ENCODE results near the gene LIAS. TPM values are rescaled to one million over a fixed set of nuclear protein-coding genes. Genes with fewer than 3 reads are reported as not detected.
A peak's percentile ranks its signal among the peaks of the same experiment; 100 is the strongest.
"Not testable (repeated sequence)": the region's sequence is repeated elsewhere in the genome, so short reads cannot be mapped to it uniquely, and the experiment has no call there.

Gene LIAS
- 23.0 and 28.6 TPM in 2 replicates for polyA plus RNA-seq (2014; cell fraction: cytosol; rRNA removed)
- polyA plus RNA-seq (2014; cell fraction: nucleus; rRNA removed) = 17.0 and 17.1 TPM in 2 replicates

DNA sequence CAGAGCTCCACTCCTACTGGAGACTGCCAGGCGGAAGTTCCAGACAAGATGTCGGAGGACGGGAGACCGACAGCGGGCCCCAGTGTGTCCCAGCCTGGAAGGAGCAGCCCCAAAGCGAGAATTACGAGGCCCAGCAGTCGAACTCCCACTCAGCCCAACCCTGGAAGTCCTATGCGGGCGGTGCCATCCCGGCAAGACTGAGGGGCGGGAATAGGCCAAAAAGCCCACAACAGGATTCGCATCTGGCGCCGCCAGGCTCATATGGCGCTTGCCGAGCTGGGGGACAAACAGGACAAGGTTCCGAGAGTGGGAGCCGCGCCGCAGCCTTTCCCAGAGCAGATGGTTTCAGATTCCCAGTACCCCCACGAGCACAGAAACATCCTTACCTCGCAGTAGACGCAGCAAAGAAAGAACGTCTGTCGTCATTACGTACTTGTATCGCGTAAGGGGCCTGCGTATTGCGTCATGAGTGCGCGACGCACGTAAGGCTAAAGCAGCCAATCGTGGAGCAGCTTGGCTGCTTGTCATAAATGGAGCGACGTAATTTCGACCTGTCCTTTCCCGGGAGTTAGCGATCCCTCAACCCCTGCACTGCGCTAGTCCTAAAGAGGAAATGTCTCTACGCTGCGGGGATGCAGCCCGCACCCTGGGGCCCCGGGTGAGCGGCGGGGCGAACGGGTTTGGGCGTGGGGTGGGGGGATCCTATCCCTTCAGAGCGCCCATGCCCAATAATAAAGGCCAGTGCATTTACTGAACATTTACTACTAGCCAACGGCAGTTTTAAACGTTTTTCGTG, at the start of gene LIAS, which contains the start of gene RPL9:
Gene LIAS (plus strand): TSS at position 552 of the 796 bp plus-strand sequence. CDS start 62 bp downstream, at position 614.
Gene RPL9 (minus strand): TSS at position 418 of the 796 bp plus-strand sequence. CDS start 483 bp downstream, outside the sequence.
- DNase-seq (ENCODE audit: low spot score) = peak; percentile 98

DNA sequence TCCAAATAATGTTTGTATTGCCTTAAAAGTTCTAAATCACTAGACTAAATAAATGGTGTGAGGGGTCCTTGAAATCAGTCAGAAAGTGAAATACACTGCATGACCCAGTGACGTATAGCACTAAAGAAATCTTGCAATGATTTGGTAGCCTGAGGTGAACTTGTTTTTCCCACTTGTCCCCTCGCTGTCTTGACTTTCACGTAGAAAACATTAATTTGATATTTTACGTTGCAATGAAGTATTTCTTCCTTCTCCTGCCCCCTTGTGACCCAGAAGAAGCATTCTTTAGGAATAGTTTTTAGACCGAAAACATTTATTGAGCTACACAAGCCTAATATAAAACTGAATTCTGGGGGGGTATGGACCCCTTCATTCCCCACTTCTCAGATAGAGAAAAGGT, 48.4 kb upstream of the LIAS start:
- no peak for DNase-seq (ENCODE audit: low spot score)

DNA sequence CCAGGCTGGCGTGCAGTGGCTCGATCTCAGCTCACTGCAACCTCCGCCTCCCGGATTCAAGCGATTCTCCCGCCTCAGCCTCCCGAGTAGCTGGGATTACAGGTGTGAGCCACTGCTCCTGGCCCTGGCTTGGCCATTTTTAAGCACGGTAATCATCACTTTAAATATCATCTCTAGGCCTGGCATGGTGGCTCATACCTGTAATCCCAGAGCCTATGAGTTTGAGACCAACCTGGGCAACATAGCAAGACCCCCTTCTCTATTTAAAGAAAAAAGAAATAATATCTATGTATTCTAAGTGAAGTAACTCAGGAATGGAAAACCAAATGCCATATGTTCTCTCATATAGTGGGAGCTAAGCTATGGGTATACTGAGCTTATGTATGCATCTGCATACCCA, 47.3 kb upstream of the LIAS start:
- not testable (repeated sequence) for DNase-seq (ENCODE audit: low spot score)

DNA sequence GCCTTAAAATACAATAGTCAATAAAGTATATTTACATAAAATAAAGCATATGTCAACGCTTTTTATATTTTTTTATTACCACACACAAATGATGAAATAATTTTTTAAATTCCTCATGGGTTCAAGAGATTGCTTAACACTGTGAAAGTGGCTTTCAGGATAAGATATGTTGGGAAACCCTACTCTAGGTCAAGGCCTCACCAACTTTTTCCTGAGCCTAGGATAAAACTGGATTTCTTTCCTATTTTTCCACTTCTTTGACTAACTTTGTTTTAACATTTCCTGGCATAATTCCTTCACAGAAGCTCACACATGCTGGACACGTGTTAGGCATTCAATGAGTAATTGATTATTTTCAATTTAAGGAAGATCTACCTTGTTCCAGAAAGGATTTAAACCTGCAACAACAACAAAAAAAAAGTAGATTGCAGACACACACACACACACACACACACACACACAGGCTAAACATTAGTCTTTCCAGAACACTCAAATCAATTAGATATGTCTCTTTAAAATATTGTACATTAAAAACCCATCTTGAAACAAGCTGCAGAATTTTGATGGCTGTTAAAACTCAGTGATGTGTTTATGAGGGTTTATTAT, 43.1 kb upstream of the LIAS start:
- no peak for DNase-seq (ENCODE audit: low spot score)

DNA sequence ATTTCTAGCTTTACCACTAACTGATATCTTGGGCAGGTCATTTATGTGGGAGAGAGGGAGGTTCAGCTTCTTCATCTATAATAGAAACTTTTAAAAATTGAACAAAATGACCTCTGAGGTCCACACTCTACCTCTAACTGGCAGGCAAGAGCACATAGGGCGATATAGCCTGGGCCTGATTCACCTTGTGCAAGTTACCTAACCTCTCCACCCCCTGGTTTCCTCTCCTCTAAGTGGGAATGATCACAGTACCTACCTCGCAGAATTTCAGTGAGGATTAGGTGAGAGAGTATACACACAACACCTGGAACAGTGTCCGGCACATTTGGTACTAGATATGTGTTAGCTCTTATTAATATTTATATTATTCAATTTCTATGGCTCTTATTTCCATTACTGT, 36.6 kb upstream of the LIAS start:
- DNase-seq (ENCODE audit: low spot score) = no peak

DNA sequence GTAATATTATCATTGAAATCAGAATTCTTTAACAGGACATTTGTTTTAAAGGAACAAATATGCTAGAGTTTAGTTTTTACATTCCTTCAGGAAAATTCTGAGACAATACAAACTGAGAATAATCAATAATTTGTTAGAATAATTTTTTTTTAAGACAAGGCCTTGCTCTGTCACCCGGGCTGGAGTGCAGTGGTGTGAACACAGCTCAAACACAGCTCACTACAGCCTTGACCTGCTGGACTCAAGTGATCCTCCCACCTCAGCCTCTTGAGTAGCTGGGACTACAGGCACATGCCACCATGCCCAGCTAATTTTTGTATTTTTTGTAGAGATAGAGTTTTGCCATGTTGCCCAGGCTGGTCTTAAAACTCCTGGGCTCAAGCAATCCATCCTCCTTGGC, 33.6 kb upstream of the LIAS start:
- not testable (repeated sequence) for DNase-seq (ENCODE audit: low spot score)

DNA sequence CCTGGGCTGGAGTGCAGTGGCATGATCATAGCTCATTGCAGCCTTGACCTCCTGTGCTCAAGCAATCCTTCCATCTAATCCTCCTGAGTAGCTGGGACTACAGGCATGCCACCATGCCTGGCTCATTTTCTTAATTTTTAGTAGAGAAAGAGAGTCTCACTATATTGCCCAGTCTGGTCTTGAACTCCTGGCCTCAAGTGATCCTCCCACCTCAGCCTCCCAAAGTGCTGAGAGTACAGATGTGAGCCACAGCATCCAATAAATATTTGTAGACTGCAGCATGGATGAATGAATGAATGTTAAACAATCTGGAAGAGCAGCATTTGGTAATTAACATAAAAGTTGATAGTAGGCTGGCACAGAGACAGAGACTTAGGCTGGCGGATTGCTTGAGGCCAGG, 32.1 kb upstream of the LIAS start:
- no peak for DNase-seq (ENCODE audit: low spot score)

DNA sequence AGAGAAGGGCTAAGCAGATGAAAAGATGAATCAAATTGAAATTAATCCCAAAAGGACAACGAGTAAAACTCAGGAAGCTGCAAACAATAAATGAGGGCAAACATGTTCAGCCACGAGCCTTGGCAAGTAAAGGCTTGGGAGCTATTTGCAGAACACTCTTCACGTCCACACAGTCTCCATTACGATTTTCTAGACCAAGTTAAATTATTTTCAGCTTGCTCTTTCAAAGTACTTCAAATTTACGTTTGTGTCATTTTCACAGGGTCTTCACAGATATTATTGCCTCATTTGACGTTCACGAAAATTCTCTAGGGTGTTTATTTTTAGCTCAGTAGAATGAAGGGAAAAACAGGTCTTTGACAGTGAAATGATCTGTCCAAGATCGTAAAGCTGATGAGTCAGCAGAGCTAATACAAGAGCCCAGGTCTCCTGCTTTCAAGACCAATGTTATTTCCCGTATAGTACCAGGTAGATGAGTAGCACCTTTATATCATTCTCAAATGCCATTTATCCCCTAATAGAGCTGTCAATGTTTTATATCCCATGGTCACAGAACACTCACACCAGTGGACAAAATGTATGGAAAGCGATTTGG, 31.2 kb upstream of the LIAS start:
- DNase-seq (ENCODE audit: low spot score) = no peak

DNA sequence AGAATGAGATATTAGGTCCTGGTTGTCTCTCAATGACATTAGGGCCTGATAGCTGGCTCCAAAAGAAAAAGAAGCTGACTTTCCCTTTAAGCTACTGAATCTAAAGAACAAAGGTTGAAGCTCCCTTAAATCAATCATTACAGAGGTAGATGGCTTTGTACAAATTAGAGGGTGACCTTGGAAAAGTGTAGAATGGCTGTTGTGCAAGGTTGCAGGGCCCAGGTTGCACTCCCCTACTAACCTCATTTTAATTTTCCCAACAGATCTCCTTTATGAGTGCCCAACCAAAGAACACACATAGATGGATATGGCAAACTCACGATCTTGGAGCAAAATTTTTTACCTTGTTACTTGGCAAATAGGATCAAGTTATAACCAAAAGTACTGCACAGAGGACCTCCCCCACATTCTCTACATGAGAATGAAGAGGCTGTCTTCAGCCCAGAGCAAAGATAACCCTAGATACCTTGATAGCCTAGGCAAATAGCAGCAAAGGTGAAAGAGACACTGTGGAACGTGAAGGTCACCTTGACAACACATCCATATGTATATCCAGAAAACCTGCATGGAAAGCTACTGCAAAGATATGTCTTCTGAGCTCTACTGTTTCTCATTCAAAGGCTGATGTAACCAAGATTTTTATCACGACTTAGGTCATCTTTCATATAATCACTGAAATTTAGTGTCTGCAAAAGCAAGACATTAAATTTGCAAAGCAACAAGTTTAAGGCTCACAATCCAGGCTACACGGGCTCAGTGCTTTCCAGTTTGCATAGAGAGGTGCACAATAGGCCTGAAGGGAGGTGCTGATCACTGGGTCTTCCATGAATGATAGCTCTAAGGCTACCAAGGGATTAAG, 29.2 kb upstream of the LIAS start:
- DNase-seq (ENCODE audit: low spot score) = no peak

DNA sequence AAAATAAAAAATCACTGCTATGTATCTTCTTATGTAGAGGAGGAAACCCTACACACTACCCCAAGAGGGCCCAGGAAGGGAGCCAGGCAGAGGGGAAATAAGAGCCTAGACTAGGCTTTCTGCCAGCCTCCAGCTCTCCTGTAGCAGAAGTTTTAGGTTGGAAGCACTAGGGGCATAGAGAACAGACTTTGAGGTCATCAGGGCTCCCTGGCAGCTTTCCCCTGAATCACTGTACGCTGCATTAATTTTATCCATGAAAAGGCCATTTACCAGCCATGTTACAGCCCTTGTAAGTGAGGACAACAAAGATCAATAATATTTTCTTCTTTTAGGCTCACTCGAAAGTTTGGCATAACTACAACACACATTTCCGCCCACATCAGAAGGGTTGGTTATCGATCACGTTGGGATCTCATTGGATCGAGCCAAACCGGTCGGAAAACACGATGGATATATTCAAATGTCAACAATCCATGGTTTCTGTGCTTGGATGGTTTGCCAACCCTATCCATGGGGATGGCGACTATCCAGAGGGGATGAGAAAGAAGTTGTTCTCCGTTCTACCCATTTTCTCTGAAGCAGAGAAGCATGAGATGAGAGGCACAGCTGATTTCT, 24.9 kb upstream of the LIAS start:
- no peak for DNase-seq (ENCODE audit: low spot score)

DNA sequence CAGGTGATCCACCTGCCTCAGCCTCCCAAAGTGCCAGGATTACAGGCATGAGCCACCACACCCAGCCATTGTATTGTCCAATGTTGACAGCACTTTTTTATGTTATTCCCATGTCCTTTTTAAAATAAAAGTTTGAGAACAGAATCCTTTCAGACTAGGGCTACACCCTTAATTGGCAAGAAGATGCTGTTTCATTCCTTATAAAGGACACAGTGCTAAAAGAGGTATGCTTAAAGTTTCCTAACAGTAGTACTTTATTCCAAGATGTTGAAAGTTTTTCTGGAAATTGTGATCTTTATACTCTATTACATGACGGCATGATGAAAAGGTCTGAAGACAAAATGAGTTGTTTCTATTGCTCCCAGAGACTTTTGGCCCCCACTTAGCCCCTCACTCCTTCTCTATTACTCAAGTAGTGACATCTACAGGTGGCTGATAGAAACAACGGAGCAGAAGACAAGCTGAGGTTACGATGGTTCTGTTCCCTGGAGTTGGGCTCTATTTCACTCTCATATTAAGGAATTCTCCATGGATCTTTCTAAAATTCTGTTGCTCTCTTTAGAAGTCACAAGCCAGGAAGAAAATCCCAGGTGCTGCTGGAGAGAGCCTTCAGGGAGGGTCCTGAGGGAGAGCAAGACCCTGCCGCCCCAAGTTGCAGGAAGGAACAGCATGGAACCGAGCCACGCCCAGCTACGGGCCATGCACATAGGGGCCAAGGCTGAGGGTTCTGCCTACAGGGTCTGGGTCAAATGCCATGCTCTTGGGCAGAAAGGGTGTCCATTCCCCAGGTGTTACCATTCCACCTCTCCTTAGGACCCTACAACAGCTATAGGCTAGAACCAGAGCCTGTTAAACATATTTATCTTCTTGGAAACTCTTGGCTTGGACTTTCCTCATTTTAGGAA, 22.9 kb upstream of the LIAS start:
- DNase-seq (ENCODE audit: low spot score) = no peak

DNA sequence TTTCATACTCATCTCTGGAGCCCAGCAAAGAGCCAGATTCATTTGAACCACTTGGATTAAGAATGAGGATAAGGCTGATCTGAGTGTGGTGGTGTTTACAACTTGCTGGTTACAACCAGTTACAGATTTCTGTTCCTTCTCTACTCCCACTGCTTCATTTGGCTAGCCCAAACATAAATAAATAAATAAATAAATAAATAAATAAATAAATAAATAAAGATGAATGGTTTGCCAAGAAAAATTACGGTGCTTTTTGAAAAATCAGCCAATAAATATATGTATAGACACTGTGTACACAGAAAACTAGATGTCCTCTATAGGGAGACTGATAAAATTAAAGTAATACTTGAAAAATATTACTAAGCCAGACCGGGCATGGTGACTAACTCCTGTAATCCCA, 17.3 kb upstream of the LIAS start:
- DNase-seq (ENCODE audit: low spot score) = no peak

DNA sequence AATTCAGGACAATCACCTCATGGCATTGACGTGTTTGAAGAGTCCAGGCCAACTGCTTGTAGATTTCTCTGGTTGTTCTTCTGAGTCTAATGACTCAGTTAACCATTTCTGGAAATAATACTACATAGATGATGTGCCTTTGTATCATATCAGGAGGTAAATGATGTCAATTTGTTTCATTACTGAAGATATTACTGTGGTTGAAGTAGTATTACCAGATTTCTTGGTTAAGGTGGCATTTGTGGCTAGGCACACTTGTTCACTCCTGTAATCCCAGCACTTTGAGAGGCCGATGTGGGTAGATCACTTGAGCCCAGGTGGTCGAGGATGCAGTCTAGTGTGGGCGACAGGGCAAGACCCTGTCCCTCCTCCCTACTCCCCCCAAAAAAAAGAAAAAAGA, 15.9 kb upstream of the LIAS start:
- DNase-seq (ENCODE audit: low spot score) = no peak

DNA sequence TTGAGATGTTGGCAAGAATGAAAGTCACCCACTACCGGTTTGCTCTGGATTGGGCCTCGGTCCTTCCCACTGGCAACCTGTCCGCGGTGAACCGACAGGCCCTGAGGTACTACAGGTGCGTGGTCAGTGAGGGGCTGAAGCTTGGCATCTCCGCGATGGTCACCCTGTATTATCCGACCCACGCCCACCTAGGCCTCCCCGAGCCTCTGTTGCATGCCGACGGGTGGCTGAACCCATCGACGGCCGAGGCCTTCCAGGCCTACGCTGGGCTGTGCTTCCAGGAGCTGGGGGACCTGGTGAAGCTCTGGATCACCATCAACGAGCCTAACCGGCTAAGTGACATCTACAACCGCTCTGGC, 12.4 kb upstream of the LIAS start:
- no peak for DNase-seq (ENCODE audit: low spot score)

DNA sequence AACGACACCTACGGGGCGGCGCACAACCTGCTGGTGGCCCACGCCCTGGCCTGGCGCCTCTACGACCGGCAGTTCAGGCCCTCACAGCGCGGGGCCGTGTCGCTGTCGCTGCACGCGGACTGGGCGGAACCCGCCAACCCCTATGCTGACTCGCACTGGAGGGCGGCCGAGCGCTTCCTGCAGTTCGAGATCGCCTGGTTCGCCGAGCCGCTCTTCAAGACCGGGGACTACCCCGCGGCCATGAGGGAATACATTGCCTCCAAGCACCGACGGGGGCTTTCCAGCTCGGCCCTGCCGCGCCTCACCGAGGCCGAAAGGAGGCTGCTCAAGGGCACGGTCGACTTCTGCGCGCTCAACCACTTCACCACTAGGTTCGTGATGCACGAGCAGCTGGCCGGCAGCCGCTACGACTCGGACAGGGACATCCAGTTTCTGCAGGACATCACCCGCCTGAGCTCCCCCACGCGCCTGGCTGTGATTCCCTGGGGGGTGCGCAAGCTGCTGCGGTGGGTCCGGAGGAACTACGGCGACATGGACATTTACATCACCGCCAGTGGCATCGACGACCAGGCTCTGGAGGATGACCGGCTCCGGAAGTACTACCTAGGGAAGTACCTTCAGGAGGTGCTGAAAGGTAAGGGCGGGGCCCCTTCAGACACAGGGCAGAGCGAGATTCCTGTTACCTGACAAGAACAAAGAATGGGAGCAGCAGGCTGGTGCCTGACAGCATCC, 11.8 kb upstream of the LIAS start:
- DNase-seq (ENCODE audit: low spot score) = no peak

DNA sequence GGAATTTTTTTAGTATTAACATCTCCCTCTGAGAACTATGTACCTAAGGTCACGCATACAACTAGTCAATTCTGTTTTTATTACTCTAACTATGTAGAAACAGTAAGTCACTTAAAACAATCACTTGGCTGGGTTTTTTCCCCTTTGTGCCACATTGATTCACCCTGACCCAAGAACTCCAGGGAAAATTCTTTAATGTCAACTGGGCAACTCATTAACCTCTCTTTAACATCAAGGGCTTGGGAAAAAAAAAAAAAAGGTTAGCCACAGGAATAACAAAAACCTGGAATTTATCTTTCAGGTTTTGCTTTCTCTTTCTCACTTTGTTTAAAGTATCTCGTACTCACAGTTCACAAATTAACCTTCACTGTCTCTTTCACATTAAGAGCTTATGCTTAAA, 8.2 kb upstream of the LIAS start:
- DNase-seq (ENCODE audit: low spot score) = no peak

DNA sequence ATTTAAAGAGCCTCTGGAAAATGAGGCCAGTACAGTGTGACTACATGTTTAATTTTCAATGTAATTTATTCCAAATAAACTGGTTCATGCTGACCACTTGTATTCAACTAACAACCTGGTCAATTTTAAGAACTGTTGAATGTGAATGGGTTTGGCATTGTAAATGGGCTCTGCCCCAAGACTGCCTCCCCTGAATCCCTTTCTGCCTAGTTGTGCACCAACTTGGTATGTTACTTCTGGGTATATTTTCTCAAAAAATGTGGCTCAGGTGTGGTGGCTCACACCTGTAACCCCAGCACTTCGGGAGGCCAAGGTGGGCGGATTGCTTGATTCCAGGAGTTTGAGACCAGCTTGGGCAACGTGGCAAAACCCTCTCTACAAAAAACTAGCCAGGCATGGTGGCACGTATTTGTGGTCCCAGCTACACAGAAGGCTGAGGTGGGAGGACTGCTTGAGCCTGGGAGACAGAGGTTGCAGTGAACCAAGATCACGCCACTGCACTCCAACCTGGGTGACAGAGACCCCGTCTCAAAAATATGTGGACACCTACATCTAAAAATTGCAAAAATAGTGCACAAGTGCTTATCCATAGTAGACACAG, 7.3 kb upstream of the LIAS start:
- DNase-seq (ENCODE audit: low spot score) = no peak

DNA sequence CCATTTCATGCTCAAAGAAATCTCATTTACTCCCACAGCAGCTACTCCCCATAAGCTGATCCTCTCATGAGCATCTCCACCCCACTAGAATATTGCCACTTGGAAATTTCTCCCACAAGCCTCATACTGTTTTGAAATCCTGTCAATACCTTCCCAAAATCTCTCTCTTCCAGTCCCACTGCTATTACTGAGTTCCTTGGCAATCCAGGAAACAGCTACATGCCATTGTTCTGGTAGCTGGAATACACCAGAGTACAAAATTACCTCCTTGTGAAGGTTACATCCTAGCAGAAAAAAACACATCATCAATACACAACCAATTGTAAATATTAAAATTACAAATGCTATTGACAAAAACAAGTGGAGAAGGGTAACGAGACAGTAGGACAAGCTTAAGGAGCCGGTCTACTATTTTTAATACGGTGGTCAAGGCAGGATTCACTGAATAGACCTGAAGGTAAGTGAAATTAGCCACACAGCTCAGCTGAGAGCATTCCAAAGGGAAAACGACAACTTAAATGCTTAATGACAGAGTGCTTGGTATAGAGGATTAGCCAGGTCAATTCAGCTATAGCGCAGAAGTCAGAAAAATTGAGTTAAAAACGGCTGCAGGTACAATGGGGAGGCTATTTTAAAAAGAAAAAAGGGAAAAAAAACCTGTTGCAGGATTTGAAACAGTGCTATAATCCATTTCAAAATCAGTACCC, 6.5 kb upstream of the LIAS start:
- no peak for DNase-seq (ENCODE audit: low spot score)
